ENCODE measurements around the gene SLC24A4.

- TF ChIP-seq, protein P1, sequence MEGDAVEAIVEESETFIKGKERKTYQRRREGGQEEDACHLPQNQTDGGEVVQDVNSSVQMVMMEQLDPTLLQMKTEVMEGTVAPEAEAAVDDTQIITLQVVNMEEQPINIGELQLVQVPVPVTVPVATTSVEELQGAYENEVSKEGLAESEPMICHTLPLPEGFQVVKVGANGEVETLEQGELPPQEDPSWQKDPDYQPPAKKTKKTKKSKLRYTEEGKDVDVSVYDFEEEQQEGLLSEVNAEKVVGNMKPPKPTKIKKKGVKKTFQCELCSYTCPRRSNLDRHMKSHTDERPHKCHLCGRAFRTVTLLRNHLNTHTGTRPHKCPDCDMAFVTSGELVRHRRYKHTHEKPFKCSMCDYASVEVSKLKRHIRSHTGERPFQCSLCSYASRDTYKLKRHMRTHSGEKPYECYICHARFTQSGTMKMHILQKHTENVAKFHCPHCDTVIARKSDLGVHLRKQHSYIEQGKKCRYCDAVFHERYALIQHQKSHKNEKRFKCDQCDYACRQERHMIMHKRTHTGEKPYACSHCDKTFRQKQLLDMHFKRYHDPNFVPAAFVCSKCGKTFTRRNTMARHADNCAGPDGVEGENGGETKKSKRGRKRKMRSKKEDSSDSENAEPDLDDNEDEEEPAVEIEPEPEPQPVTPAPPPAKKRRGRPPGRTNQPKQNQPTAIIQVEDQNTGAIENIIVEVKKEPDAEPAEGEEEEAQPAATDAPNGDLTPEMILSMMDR (optimal IDR thresholded peaks at IDR 0.05 in 1 of 3, IDR thresholded peaks at IDR 0.05 in 1 of 3, conservative IDR thresholded peaks at IDR 0.05 in 1 of 3; ENCODE audit: extremely low read depth in 1 of 3, insufficient read depth in 2 of 3, low read length in 3 of 3), result no peak
- no peak for TF ChIP-seq EZH2 (IDR thresholded peaks at IDR 0.05; ENCODE audit: low read length)
Observed at GRCh38 chr14:92506231-92506630, 183.3 kb downstream of the SLC24A4 start.
